Left lung (tissue), 10 donors: ENCODE data around the gene CYB561. TPM values are rescaled to one million over a fixed set of nuclear protein-coding genes. Genes with fewer than 3 reads are reported as not detected.

Experiments
- ATAC-seq: fragments of 200-7000 bp; cut with Tn5 transposase; one replicate; pipeline ENCODE4 v1.9.1; 2020; ENCODE audit warnings: moderate library complexity
- DNase-seq, 4 donors: peaks; one replicate each; pipeline ENCODE4 v3.0.0-alpha.2; 2013 to 2020
- H3K27ac ChIP-seq, 2 donors: fragments of 200-600 bp; sonication (generic) in 1 of 2; one replicate each; pipeline versions ENCODE4 v1.5.0 to v1.8.0; 2020 to 2021
- H3K27me3 ChIP-seq, 2 donors: fragments of 200-600 bp; sonication (generic) in 1 of 2; one replicate each; pipeline versions ENCODE4 v1.5.0 to v1.8.0; 2020 to 2021
- H3K36me3 ChIP-seq, 2 donors: fragments of 200-600 bp; sonication (generic) in 1 of 2; one replicate each; pipeline versions ENCODE4 v1.5.0 to v1.8.0; 2020 to 2021
- H3K4me1 ChIP-seq, 2 donors: fragments of 200-600 bp; one replicate each; pipeline ENCODE4 v1.8.0; 2021
- H3K4me3 ChIP-seq, 2 donors: fragments of 200-600 bp; sonication (generic) in 1 of 2; one replicate each; pipeline versions ENCODE4 v1.5.0 to v1.8.0; 2020 to 2021; ENCODE audit warnings: mild to moderate bottlenecking in 1 of 2
- H3K9me3 ChIP-seq, 2 donors: fragments of 200-600 bp; sonication (generic) in 1 of 2; one replicate each; pipeline versions ENCODE4 v1.5.0 to v1.8.0; 2020 to 2021
- intact Hi-C, 2 donors: fragments of 100-400 bp; cut with DNase I; formaldehyde crosslinking; loops; one replicate each; pipeline versions ENCODE4 v1.11.2 to v1.14.2; 2022
- polyA plus RNA-seq, 6 donors: library from polyadenylated mRNA; unstranded; fragments of 120-200 nt; gene quantifications; one replicate each; pipeline ENCODE4 v1.2.1, GENCODE V29; 2013; ENCODE audit not compliant: insufficient read length in 6 of 6
- total RNA-seq, 2 donors: library from RNA; stranded (reverse); fragmentation: NEBNext Ultra II Directional; extraction: Animal tissue kit (Norgen Biotek cat#: 25700); gene quantifications; one replicate each; pipeline ENCODE4 v1.2.1, GENCODE V29; 2021
- TF ChIP-seq, protein P1 (sequence below), 2 donors: fragments of 200-600 bp; sonication (generic) in 1 of 2; IDR thresholded peaks; one replicate each; pipeline versions ENCODE4 v1.5.0 to v1.8.0; 2021; ENCODE audit warnings: antibody characterized with exemption in 2 of 2
- donor health status: DM: no; HTN: yes; CAD: no.
- donor health status: DM: no; HTN: no; CAD: no.

Gene CYB561
- total and polyA plus RNA-seq, 8 donors, result 25.9 to 76.4 (median 33.4) TPM

DNA sequence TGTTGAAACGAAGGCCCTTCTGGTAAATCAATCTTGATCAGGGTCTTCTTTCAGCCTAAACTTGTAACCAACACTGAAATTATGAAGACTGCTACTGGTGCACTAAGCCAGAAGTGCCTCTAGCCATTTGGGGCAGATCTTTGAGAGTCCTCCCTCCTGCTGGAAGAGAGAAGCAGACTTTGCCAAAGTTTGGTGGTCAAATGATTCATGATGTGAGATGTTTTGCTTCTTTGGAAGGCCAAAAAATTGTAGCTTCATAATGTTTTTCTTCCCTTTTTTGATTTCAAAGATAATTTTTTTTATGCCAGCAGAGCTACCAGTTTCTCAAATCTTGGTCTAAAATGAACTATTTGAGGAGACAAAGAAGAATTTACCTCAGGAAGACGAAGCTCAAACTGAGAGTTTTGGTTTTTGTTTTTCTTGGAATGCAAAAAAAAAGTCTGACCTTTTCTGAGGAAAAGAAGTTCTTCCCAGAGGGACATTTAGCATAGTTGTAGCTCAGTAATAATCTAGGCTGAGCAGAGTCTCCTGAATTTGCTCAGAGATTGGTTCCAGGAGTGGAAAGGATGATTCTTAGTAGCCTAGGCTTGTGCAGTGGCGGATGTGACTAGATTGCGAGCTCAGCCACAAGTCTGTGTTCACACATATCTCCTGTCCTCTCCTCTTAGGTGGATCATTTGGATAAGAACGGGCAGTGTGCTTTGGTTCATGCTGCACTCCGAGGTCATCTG is 50.9 kb downstream of the CYB561 start:
- DNase-seq (no peak), ATAC-seq (peak; percentile 36)
- TF ChIP-seq, protein P1, sequence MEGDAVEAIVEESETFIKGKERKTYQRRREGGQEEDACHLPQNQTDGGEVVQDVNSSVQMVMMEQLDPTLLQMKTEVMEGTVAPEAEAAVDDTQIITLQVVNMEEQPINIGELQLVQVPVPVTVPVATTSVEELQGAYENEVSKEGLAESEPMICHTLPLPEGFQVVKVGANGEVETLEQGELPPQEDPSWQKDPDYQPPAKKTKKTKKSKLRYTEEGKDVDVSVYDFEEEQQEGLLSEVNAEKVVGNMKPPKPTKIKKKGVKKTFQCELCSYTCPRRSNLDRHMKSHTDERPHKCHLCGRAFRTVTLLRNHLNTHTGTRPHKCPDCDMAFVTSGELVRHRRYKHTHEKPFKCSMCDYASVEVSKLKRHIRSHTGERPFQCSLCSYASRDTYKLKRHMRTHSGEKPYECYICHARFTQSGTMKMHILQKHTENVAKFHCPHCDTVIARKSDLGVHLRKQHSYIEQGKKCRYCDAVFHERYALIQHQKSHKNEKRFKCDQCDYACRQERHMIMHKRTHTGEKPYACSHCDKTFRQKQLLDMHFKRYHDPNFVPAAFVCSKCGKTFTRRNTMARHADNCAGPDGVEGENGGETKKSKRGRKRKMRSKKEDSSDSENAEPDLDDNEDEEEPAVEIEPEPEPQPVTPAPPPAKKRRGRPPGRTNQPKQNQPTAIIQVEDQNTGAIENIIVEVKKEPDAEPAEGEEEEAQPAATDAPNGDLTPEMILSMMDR (IDR thresholded peaks at IDR 0.05), result no peak
- peak overlapping the region in 1 of 2 donors; percentile 6 for H3K27ac ChIP-seq
- no peak overlapping the region for H3K4me3 ChIP-seq
- no peaks in the 10 kb centered on the region for H3K27me3 ChIP-seq
- intact Hi-C loops, result no loop called here
- peaks cover 9 to 11% of the 10 kb centered on the region in 2 donors for H3K4me1 ChIP-seq
- no peaks in the 10 kb centered on the region for H3K9me3 ChIP-seq
- H3K36me3 ChIP-seq, result peaks cover 0 to 47% of the 10 kb centered on the region in 2 donors

DNA sequence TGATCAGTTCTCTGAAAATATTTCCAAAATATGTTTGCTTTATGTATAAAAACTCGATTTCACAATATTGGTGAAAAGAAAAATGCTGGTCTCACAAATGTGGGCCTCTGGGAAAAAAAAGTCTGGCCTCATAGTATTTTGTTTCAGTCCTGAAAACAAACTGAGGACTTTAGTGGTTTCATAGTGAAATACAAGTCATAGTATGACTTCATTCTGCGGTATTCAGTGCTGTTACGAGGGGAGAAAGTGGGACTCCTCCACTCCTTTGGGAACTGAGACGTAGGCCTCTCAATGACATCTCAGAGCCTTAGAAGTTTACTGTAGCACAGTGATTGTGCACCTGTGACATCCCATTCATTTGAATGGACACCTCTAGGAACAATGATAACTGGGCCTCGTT is 56.0 kb downstream of the CYB561 start:
- H3K9me3 ChIP-seq, result no peaks in the 10 kb centered on the region
- no peak overlapping the region for H3K4me3 ChIP-seq
- ATAC-seq (no peak), DNase-seq (no peak)
- intact Hi-C loops, result no loop called here
- H3K4me1 ChIP-seq, result no peaks in the 10 kb centered on the region
- TF ChIP-seq, protein P1 (IDR thresholded peaks at IDR 0.05), result no peak
- H3K36me3 ChIP-seq, result peaks cover 0 to 28% of the 10 kb centered on the region in 2 donors
- H3K27ac ChIP-seq, result no peak overlapping the region
- no peaks in the 10 kb centered on the region for H3K27me3 ChIP-seq

DNA sequence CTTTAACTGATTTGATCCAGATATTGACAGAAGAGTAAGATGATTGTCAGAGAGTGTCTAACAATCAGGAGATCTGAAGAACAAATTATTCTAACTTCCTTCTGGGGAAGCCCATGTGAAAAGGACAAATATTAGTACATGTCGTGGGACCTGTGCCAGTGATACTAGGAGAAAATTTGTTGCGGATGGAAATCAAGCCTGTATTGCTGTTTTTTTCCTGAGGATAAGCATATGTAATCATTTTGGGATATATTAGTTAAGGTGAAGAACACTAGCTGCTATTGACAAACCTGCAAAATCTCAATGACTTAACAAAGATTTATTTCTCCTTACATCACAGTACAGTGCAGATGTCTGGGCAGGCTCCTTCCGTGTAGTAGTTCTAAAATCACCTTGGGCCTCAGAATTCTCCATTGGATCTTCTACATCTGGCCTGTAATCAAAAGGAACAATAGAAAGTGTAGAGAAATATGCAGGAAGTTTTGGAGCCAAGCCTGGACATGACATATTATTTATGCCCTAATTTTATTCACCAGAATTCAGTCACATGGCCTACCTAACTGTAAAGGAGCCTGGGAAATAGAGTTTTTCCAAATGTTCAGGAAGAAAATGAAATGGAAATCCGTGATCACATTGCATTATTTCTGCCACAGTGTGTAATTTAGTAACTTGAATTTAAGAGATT is 58.3 kb downstream of the CYB561 start:
- Histone ChIP-seq H3K27me3 (no peaks in the 10 kb centered on the region), H3K4me3 (no peak overlapping the region), H3K36me3 (peaks cover 0 to 26% of the 10 kb centered on the region in 2 donors), H3K9me3 (no peaks in the 10 kb centered on the region), H3K4me1 (no peaks in the 10 kb centered on the region), H3K27ac (no peak overlapping the region)
- intact Hi-C loops, result no loop called here
- ATAC-seq, result no peak
- DNase-seq, result no peak
- TF ChIP-seq, protein P1 (IDR thresholded peaks at IDR 0.05), result no peak

- Histone ChIP-seq H3K36me3 (peaks cover 0 to 22% of the 10 kb centered on the region in 2 donors), H3K27me3 (no peaks in the 10 kb centered on the region), H3K4me3 (no peak overlapping the region), H3K27ac (no peak overlapping the region), H3K4me1 (no peaks in the 10 kb centered on the region), H3K9me3 (no peaks in the 10 kb centered on the region)
- ATAC-seq (no peak), DNase-seq (no peak)
- intact Hi-C loops, result no loop called here
- TF ChIP-seq, protein P1 (IDR thresholded peaks at IDR 0.05), result no peak
Measured at GRCh38 chr17:63382826-63383225, 63.3 kb downstream of the CYB561 start.

Other genes starting within 250 kb of the CYB561 start
- 10 to 100 TPM; 51.2 to 68.9 TPM for gene ACE, start 30.8 kb upstream of the CYB561 start, total RNA-seq
- gene ACE, start 30.8 kb upstream of the CYB561 start, polyA plus RNA-seq, result 10 to 100 TPM; 39.9 to 72.0 (median 55.3) TPM
- under 1 TPM; 0.41 to 0.71 TPM for gene KCNH6, start 77.1 kb upstream of the CYB561 start, total RNA-seq
- 1 to 10 TPM in 3 of 6 donors, under 1 TPM in 3; 0.55 to 1.5 (median 1.1) TPM for gene KCNH6, start 77.1 kb upstream of the CYB561 start, polyA plus RNA-seq
- gene DCAF7, start 104.2 kb upstream of the CYB561 start, total RNA-seq, result 10 to 100 TPM; 83.7 to 86.0 TPM
- 100 to 1,000 TPM in 4 of 6 donors, 10 to 100 TPM in 2; 94.7 to 106 (median 102) TPM for gene DCAF7, start 104.2 kb upstream of the CYB561 start, polyA plus RNA-seq
- gene TACO1, start 154.6 kb upstream of the CYB561 start, total RNA-seq, result 10 to 100 TPM; 18.2 to 18.5 TPM
- gene TACO1, start 154.6 kb upstream of the CYB561 start, polyA plus RNA-seq, result 10 to 100 TPM; 15.1 to 20.2 (median 17.8) TPM
- gene MAP3K3, start 176.1 kb upstream of the CYB561 start, total RNA-seq, result 10 to 100 TPM; 44.2 to 58.3 TPM
- gene MAP3K3, start 176.1 kb upstream of the CYB561 start, polyA plus RNA-seq, result 10 to 100 TPM; 41.3 to 44.6 (median 42.8) TPM